ENCODE results near the gene ABCD1.
"Not testable (repeated sequence)": the region's sequence is repeated elsewhere in the genome, so short reads cannot be mapped to it uniquely, and the experiment has no call there.

Gene ABCD1

DNA sequence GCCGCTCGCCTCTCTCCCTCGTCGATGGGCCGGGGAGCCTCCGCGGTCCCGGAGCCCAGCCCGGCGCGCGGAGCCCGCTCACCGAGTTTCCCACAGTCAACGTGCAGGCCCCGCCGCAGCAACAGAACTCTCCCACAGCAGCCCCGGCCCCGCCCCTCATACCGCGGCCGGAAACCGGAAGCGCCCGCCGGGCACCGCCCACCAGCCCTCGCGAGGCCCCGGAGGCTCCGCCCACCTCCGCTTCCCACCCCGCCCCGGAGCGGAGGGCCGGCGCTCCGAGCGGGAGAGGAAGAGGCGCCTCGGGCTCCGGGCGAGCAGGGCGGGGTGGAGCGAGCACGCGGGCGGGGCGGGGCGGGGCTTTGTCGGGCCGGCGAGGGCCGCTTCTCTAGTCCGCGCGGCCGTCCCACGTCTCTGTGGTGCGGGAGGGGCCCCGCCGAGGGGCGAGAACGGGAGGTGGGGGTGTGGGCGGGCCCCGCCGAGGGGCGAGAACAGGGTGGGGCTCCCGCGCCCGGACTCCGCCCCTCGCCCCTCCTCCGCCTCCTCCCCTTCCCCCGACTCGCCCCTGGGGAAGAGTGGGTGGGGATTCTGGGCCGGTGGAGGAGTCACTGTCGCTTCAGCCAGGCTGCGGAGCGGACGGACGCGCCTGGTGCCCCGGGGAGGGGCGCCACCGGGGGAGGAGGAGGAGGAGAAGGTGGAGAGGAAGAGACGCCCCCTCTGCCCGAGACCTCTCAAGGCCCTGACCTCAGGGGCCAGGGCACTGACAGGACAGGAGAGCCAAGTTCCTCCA, at the start of gene ABCD1, which contains the start of gene BCAP31:
Gene ABCD1 (plus strand): TSS at position 605 of the 787 bp plus-strand sequence. CDS start 411 bp downstream, outside the sequence.
Gene BCAP31 (minus strand): TSS at position 136 of the 787 bp plus-strand sequence. CDS start 1,143 bp downstream, outside the sequence.
- peak within 1 kb of the TSS; percentile 92 for H3K4me3 Mint-ChIP-seq
- H3K9me3 Mint-ChIP-seq = no peaks in the 10 kb centered on the region
- peaks cover 37% of the 10 kb centered on the region for H3K4me1 Mint-ChIP-seq (ENCODE audit: low read depth)
- H3K36me3 Mint-ChIP-seq (ENCODE audit: low read depth) = peaks cover 59% of the 10 kb centered on the region
- no peaks in the 10 kb centered on the region for H3K27me3 Mint-ChIP-seq
- intact Hi-C loops (cut with micrococcal nuclease) = no loop called here
- H3K27ac Mint-ChIP-seq = peak within 1 kb of the TSS; percentile 92

DNA sequence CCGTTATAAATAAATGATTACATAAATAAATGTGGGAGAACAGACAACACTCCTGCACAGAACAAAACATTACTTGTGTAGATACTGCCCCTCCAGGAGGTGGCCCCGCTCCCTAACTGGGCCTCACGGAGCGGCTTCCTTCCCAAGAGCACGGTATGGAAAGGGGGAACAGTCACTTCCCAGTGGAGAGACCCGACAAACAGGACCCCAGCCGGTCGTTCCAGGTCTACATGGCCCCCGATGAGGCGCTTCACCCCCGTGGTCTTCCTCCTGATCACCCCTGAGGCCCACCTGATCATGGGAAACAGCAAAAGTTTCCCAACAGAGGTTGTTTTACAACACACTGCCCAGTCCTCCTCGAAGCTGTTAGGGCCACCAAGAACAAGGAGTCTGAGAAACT, 43.5 kb upstream of the ABCD1 start:
- H3K4me3 Mint-ChIP-seq = no peak overlapping the region
- intact Hi-C loops (cut with micrococcal nuclease) = no loop called here
- no peak overlapping the region for H3K27ac Mint-ChIP-seq
- H3K27me3 Mint-ChIP-seq = peaks cover 50% of the 10 kb centered on the region
- no peaks in the 10 kb centered on the region for H3K36me3 Mint-ChIP-seq (ENCODE audit: low read depth)
- peaks cover 3% of the 10 kb centered on the region for H3K4me1 Mint-ChIP-seq (ENCODE audit: low read depth)
- no peaks in the 10 kb centered on the region for H3K9me3 Mint-ChIP-seq

DNA sequence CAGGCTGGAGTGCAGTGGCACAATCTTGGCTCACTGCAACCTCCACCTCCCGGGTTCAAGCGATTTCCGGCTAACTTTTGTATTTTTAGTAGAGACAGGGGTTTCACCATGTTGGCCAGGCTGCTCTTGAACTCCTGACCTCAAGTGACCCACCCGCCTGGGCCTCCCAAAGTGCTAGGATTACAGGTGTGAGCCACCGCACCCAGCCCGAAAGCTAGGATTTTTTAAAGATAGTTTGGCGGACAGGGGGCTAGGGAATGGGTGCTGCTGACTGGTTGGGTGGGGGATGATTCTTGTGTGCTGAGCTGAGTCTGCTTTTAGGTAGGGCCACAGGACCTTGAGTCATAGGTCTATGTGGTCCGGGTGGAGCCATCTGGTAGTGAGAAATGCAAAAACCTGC, 41.2 kb upstream of the ABCD1 start:
- H3K36me3 Mint-ChIP-seq (ENCODE audit: low read depth); H3K27ac Mint-ChIP-seq; H3K9me3 Mint-ChIP-seq; intact Hi-C loops (cut with micrococcal nuclease); H3K4me3 Mint-ChIP-seq: not testable (repeated sequence)
- H3K27me3 Mint-ChIP-seq = peaks cover 51% of the 10 kb centered on the region
- H3K4me1 Mint-ChIP-seq (ENCODE audit: low read depth) = peaks cover 15% of the 10 kb centered on the region

DNA sequence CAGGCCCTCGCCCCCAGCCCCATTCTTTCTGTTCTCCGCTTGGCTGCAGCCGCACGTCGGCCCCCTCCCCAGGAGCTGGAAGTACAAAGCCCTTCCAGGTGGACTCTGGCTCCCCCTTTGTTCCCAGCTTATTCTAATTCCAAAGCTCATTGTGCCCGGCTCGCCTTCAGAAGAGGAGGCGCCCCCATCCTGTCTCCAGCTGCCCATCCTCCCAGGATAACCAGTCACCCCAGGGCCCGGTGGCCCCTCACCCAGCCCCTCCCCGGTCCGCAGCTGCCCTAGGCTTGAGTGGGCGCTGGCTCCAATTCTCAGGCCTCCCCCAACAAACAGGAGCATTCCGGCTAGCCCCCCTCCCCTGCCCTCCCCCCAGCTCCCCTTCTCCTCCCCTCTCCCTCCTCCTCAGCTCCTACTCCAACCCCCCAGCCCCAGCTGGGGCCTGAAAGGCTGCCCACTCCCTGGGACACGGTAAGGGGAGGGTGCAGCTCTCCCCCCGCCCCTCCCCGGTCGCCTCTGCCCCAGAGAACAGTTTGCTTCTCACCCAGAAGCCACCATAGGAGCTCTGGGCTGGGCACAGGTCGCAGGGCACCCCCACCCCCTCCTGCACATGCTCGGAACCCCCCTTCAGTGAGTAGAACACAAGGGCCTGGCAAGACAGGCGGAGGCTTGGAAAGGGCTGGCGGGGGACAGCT, 40.0 kb upstream of the ABCD1 start:
- peaks cover 53% of the 10 kb centered on the region for H3K27me3 Mint-ChIP-seq
- no peaks in the 10 kb centered on the region for H3K36me3 Mint-ChIP-seq (ENCODE audit: low read depth)
- intact Hi-C loops (cut with micrococcal nuclease) = no loop called here
- no peak overlapping the region for H3K4me3 Mint-ChIP-seq
- H3K9me3 Mint-ChIP-seq = no peaks in the 10 kb centered on the region
- no peak overlapping the region for H3K27ac Mint-ChIP-seq
- H3K4me1 Mint-ChIP-seq (ENCODE audit: low read depth) = peaks cover 15% of the 10 kb centered on the region

DNA sequence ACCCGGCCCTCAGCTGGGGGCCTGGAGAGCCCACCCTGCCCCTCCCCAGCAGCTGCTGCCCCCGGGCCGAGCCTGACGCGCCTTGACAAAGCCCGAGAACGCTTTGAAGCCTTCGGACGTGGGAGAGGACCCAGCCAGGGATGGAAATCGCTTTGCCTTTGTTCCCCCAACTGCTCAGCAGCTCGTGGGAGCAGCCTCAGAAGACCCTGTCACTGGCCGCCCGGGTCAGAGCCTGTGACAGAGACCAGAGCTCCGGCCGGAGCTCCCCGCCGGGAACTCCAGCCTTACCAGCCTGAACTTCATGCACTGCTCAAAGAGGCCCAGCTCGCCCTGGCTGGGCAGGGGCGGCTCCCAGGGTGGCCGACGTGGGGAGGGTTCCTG, 39.5 kb upstream of the ABCD1 start:
- intact Hi-C loops (cut with micrococcal nuclease) = no loop called here
- peaks cover 52% of the 10 kb centered on the region for H3K27me3 Mint-ChIP-seq
- no peak overlapping the region for H3K27ac Mint-ChIP-seq
- no peaks in the 10 kb centered on the region for H3K36me3 Mint-ChIP-seq (ENCODE audit: low read depth)
- H3K4me1 Mint-ChIP-seq (ENCODE audit: low read depth) = peaks cover 16% of the 10 kb centered on the region
- no peak overlapping the region for H3K4me3 Mint-ChIP-seq
- no peaks in the 10 kb centered on the region for H3K9me3 Mint-ChIP-seq

DNA sequence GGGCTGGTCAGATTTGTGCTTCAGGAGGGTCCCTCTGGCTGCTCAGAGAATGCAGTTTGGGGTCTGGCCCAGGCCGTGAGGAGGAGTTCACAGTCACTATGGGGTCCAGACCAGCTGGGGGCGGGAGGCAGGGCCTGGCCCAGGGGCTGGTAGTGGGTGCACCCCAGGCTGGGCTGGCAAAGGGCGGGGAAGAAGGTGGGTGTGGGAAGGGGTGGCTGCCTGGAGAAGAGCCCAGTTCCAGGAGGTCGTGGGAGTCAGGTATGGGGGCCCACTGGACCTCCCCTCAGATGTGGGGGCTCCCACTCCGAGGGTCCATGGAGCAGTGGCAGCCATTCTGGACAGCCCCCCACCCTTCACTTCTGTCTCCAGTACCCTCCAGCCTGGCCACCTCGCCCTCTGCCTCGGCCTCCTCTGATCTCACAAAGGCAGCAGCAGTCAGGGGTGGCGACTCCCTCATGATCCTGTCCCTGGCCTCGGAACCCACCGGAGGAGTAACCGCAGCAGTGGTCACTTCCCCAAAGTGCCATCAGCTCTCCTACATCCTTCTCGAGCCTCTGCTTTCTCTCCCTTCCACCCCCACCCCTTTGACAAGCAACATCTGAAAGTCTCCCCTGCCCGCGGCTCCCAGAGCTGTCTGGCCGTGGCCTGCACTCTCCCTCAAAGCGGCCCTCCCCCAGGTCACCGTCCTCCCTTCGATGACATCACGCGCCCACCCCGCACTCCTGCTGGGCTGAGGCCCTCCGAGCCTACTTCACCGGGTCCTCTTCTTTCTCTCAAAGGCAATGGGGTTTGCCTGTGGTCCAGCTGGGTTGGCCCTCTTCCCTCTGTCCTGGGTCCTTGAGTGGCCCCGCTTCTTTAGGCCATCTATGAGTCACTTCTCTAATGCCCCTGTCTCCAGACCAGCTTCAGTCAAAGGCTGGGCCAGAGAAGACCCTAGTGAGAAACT, 38.6 kb upstream of the ABCD1 start:
- Mint-ChIP-seq H3K4me3 (no peak overlapping the region), H3K36me3 (ENCODE audit: low read depth) (no peaks in the 10 kb centered on the region), H3K4me1 (ENCODE audit: low read depth) (peaks cover 20% of the 10 kb centered on the region), H3K27ac (no peak overlapping the region), H3K9me3 (no peaks in the 10 kb centered on the region), H3K27me3 (peaks cover 53% of the 10 kb centered on the region)
- intact Hi-C loops (cut with micrococcal nuclease) = no loop called here

DNA sequence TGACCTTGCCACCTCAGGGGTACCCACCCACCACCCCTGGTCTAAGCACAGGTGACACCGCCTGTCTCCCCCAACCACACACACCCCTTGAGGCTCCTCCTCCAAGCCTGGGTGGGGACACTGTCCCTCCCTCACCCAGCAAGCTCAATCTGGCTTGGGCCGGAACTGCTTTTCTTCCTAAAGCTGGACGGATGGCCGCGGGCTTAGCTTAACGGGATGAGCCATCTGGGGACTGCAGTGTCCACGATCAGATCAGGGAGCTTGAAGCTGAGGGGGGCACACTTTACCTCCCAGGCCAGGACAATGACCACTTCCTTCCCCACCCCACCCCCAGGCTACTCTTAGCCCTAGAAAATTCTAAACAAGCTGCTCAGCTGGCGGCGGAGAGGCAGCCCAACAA, 37.9 kb upstream of the ABCD1 start:
- Mint-ChIP-seq H3K36me3 (ENCODE audit: low read depth) (no peaks in the 10 kb centered on the region), H3K27ac (no peak overlapping the region), H3K4me1 (ENCODE audit: low read depth) (peaks cover 20% of the 10 kb centered on the region), H3K27me3 (peaks cover 57% of the 10 kb centered on the region), H3K9me3 (no peaks in the 10 kb centered on the region), H3K4me3 (no peak overlapping the region)
- intact Hi-C loops (cut with micrococcal nuclease) = no loop called here

DNA sequence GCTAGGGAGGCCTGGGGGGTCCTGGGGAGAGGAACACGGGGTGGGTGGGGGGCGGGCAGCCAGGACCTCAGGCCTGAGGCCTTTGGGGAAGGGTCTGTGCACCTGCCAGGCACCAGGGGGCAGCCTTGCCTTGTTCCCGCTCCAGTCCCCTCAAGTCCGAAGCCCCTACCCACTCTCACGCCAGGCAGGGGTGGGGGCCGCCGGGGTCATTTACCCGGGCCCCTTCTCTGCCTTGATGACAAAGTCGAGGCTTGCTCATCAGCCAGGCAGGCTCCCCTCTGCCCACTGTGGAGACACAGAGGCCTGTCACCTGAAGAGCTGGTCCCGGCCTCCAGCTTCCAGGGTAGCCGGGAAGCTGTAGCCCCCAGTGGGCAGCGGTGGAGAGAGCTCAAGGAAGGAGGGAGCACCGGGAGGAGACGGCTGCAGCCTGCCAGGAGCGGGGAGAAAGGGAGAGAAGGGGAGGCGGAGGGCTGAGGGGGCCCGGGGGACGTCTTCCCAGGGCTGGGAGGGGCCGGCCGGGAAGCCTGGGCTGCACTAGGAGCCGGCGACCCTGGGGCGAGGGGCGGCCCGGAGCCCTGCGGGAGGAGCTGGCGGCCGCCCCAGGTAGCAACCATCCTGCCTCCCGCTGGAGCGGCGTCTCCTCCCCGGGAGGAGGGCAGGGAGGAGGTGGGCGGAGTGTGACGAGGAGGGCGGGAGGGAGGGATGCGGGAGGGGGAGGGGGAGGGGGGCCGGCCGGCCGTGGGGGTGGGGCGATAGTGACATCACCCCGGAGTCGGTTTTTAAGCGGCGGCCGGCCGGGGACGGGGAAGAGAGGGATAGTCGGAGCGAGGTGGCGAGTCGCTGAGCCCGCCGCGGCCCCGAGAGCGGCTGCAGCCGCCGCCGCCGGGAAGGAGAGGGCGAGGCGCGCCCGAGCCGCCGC, 37.3 kb upstream of the ABCD1 start, which contains the start of gene SLC6A8:
Gene SLC6A8 (plus strand): TSS at position 806 of the 919 bp plus-strand sequence. CDS start 649 bp downstream, outside the sequence.
- Mint-ChIP-seq H3K27ac (peak within 1 kb of the TSS; percentile 67), H3K4me3 (peak within 1 kb of the TSS; percentile 70), H3K36me3 (ENCODE audit: low read depth) (no peaks in the 10 kb centered on the region), H3K9me3 (no peaks in the 10 kb centered on the region), H3K4me1 (ENCODE audit: low read depth) (peaks cover 20% of the 10 kb centered on the region), H3K27me3 (peaks cover 59% of the 10 kb centered on the region)
- intact Hi-C loops (cut with micrococcal nuclease) = no loop called here

DNA sequence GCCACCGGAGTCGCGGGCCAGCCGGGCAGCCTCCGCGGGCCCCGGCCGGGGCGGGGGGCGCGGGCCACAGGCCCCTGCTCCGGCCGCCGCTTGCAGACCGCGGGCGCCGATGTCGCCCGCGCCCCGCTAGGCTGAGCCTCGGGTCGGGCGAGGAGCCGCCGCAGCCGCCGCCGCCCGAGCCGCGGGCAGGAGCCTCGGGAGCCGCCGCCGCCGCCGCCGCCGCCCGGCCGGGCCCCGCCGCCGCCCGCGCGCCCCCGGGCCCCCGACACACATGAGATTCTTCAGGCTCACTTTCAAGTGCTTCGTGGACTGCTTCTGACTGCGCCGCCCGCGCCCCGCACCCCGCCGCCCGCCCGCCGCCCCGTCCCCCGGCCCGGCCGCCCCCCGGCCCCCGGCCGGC, 36.6 kb upstream of the ABCD1 start:
- Mint-ChIP-seq H3K9me3 (no peaks in the 10 kb centered on the region), H3K27me3 (peaks cover 60% of the 10 kb centered on the region), H3K36me3 (ENCODE audit: low read depth) (no peaks in the 10 kb centered on the region), H3K4me1 (ENCODE audit: low read depth) (peaks cover 20% of the 10 kb centered on the region), H3K4me3 (no peak overlapping the region), H3K27ac (no peak overlapping the region)
- intact Hi-C loops (cut with micrococcal nuclease) = no loop called here

DNA sequence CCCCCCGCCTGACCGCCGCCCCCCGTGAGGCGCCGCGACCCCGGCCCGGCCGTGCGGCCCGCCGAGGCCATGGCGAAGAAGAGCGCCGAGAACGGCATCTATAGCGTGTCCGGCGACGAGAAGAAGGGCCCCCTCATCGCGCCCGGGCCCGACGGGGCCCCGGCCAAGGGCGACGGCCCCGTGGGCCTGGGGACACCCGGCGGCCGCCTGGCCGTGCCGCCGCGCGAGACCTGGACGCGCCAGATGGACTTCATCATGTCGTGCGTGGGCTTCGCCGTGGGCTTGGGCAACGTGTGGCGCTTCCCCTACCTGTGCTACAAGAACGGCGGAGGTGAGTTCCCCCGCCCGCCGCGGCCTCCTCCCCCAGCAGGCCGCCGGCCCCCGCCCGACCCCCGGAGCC, 36.1 kb upstream of the ABCD1 start:
- H3K4me1 Mint-ChIP-seq (ENCODE audit: low read depth) = peaks cover 20% of the 10 kb centered on the region
- intact Hi-C loops (cut with micrococcal nuclease) = no loop called here
- H3K27me3 Mint-ChIP-seq = peaks cover 57% of the 10 kb centered on the region
- H3K4me3 Mint-ChIP-seq = no peak overlapping the region
- H3K36me3 Mint-ChIP-seq (ENCODE audit: low read depth) = peaks cover 2% of the 10 kb centered on the region
- no peaks in the 10 kb centered on the region for H3K9me3 Mint-ChIP-seq
- no peak overlapping the region for H3K27ac Mint-ChIP-seq

DNA sequence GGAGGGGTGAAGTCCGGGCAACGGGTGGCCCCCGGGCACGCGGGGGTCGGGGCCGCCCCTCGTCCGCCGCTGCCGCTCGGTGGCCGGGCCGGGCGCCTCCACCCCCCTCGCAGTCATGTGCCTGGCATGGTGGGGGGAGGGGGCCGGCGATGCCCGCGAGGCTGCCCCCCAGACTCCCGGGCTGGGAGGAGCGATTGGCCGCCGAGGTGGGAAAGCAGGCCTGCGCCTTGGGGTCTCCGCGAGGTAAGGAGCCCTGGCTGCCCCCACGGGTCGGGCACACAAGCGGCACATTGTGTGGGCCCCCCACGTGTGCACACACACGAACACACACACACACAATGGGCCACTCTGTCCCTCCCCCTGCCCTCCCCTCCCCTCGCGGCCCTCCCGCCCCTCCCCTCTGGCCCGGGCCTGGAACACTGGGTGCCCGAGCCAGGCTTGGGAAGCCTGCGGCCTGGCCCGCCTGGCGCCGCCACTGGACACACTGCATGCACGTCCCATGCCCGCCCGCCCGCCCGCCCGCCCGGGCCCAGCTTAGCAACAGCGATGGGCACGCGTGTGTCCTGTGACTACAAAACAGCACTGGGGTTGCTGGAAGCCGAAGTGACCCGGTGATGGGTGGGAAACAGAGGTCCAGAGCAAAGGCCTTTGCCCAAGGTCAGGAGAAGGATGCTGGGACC, 35.6 kb upstream of the ABCD1 start:
- intact Hi-C loops (cut with micrococcal nuclease) = no loop called here

DNA sequence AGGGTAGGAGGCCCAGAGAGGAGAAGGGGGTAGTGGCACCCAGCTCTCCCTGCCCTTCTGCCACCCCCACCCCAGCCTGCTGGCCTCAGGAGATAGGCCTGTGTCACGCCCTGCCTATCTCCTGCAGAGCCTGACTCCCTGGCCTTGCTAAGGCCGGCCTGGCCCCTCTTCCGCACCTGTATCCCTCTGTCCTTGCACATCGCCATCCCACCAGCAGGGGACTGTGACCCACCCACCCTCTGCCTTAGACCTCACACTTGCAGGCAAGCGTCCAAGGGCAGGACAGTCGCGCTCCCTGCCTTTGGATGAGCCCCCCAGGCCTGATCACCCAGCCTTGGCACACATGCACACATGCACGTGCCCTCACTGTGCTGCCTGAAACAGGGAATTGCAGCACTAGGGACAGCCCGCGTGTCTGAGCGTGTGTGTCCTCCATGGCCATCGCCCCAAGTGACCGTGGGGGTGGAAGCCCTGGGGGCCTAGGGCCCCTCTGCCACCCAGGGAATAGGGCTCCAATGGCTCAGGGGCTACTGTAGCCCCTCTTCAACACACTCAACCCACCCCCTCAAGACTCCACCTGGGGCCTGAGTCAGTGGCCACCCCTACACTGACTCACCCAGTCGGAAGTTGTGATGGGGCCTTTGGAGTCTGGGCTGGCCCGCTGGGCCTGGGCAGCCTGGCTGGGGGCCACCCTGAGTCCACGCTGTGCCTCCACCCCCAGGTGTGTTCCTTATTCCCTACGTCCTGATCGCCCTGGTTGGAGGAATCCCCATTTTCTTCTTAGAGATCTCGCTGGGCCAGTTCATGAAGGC, 34.8 kb upstream of the ABCD1 start:
- no peak overlapping the region for H3K27ac Mint-ChIP-seq
- intact Hi-C loops (cut with micrococcal nuclease) = no loop called here
- peaks cover 15% of the 10 kb centered on the region for H3K36me3 Mint-ChIP-seq (ENCODE audit: low read depth)
- peaks cover 20% of the 10 kb centered on the region for H3K4me1 Mint-ChIP-seq (ENCODE audit: low read depth)
- H3K9me3 Mint-ChIP-seq = no peaks in the 10 kb centered on the region
- peaks cover 50% of the 10 kb centered on the region for H3K27me3 Mint-ChIP-seq
- H3K4me3 Mint-ChIP-seq = no peak overlapping the region

More for the DNA sequence above, 35.6 kb upstream of the ABCD1 start:
- Mint-ChIP-seq H3K9me3 (no peaks in the 10 kb centered on the region), H3K4me1 (ENCODE audit: low read depth) (peaks cover 20% of the 10 kb centered on the region), H3K27ac (no peak overlapping the region), H3K4me3 (no peak overlapping the region), H3K27me3 (peaks cover 53% of the 10 kb centered on the region), H3K36me3 (ENCODE audit: low read depth) (peaks cover 7% of the 10 kb centered on the region)

All from dendritic cell treated with granulocyte-macrophage colony-stimulating factor and Interleukin-4, amounts not matched to agents 40 ng/mL and 50 ng/mL, for 4 days (primary cell).